Stimulated activated memory B cell treated with anti-CD40 and anti-IgM and Interleukin-4, amounts not matched to agents 10 μg/mL and 1 μg/mL and 100 μg/mL, for 72 hours (primary cell): ENCODE data around the gene MUC21.

Source experiments
- ATAC-seq: fragments of 150-1000 bp; cut with Tn5 transposase; 2 replicates; pipeline ENCODE4 v1.10.0; 2021
- H3K27ac Mint-ChIP-seq: one replicate; pipeline ENCODE4 v1.8.0; 2022; ENCODE audit warnings: mild to moderate bottlenecking, mixed read lengths
- H3K27me3 Mint-ChIP-seq: one replicate; pipeline ENCODE4 v1.8.0; 2022; ENCODE audit warnings: mixed read lengths
- H3K36me3 Mint-ChIP-seq: one replicate; pipeline ENCODE4 v1.8.0; 2022; ENCODE audit warnings: mixed read lengths
- H3K4me1 Mint-ChIP-seq: one replicate; pipeline ENCODE4 v1.8.0; 2022; ENCODE audit warnings: mixed read lengths
- H3K4me3 Mint-ChIP-seq: one replicate; pipeline ENCODE4 v1.8.0; 2022; ENCODE audit warnings: mild to moderate bottlenecking, moderate library complexity, mixed read lengths
- H3K9me3 Mint-ChIP-seq: one replicate; pipeline ENCODE4 v1.8.0; 2022; ENCODE audit warnings: mixed read lengths

MUC21 gene

GRCh38 chr6:30983439-30983838, at the start of gene MUC21:
MUC21 (plus strand) TSS chr6:30983718; CDS start chr6:30983959, 241 bp downstream.
- H3K36me3 Mint-ChIP-seq = no peaks in the 10 kb centered on the region
- H3K4me1 Mint-ChIP-seq = peaks cover 5% of the 10 kb centered on the region
- H3K27me3 Mint-ChIP-seq = peaks cover 56% of the 10 kb centered on the region
- no peak within 1 kb of the TSS for H3K4me3 Mint-ChIP-seq
- no peaks in the 10 kb centered on the region for H3K9me3 Mint-ChIP-seq
- H3K27ac Mint-ChIP-seq = no peak within 1 kb of the TSS
- ATAC-seq = no peak

GRCh38 chr6:30935018-30935417, 48.5 kb upstream of the MUC21 start:
- no peak for ATAC-seq
- no peaks in the 10 kb centered on the region for H3K36me3 Mint-ChIP-seq
- H3K9me3 Mint-ChIP-seq = no peaks in the 10 kb centered on the region
- no peak overlapping the region for H3K4me3 Mint-ChIP-seq
- H3K27ac Mint-ChIP-seq = no peak overlapping the region
- peaks cover 42% of the 10 kb centered on the region for H3K27me3 Mint-ChIP-seq
- H3K4me1 Mint-ChIP-seq = no peaks in the 10 kb centered on the region

DNA sequence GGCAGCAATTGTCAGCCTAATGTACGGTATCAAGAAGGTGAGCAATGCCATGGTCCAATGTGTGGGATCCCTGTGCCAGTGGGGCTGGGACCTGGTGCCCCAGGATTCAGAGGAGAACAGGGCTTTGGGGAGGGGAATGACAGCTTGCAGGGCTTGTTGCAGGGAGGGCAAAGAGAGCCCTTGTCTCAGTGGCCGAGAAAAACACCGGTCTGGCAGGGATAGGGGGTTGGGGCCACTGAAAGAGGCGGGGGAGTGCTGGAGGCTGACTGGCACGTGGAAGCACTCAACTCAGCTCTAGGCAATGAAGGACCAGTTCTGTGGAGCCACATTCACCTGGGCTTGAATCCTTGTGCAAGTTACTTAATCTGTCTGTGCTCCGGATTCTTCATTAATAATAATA, 46.3 kb upstream of the MUC21 start:
- H3K4me3 Mint-ChIP-seq = no peak overlapping the region
- no peak for ATAC-seq
- H3K36me3 Mint-ChIP-seq = no peaks in the 10 kb centered on the region
- H3K27ac Mint-ChIP-seq = no peak overlapping the region
- H3K4me1 Mint-ChIP-seq = no peaks in the 10 kb centered on the region
- peaks cover 64% of the 10 kb centered on the region for H3K27me3 Mint-ChIP-seq
- no peaks in the 10 kb centered on the region for H3K9me3 Mint-ChIP-seq

DNA sequence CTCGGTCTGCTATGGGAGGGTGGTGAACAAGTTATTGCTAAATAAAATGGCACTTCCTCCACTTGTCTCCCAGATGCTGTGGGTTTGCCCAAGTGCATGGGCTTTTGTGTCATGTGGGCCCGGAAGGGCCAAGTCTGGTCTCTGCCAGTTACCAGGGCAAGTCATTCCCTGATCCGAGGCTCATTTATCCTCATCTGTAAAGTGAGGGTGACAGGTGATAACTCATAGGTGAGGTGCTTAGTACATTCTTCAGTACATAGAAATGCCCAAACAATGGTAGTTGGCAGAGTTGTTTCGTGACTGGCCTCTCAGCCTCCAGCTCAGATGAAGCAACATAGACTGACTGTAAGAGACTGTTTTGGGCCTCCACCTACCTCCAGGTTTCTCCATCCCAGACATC, 44.8 kb upstream of the MUC21 start:
- H3K4me1 Mint-ChIP-seq = peaks cover 7% of the 10 kb centered on the region
- H3K27me3 Mint-ChIP-seq = peaks cover 79% of the 10 kb centered on the region
- no peaks in the 10 kb centered on the region for H3K36me3 Mint-ChIP-seq
- no peak overlapping the region for H3K27ac Mint-ChIP-seq
- ATAC-seq = no peak
- no peaks in the 10 kb centered on the region for H3K9me3 Mint-ChIP-seq
- no peak overlapping the region for H3K4me3 Mint-ChIP-seq

DNA sequence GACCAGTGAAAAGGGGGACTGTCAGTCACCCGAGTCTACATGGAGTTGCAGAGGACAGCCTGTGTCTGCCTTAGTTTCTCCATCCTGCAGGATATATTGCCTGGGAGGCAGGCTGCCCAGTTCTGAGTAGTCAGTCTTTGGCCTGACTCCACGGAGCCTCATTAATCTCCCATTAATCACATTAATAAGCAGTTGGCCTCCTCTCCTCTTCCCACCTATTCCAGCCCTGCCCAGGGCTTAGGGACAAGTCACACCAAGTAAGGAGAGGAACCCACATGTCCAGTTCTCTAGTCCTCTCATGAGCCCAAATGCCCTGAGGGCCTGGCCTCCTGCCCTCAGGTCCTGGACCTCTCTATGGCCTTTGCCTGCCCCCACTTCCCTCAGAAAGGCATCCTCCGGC, 44.0 kb upstream of the MUC21 start:
- H3K36me3 Mint-ChIP-seq = no peaks in the 10 kb centered on the region
- no peak overlapping the region for H3K4me3 Mint-ChIP-seq
- H3K9me3 Mint-ChIP-seq = no peaks in the 10 kb centered on the region
- ATAC-seq = no peak
- peaks cover 7% of the 10 kb centered on the region for H3K4me1 Mint-ChIP-seq
- H3K27me3 Mint-ChIP-seq = peaks cover 86% of the 10 kb centered on the region
- H3K27ac Mint-ChIP-seq = no peak overlapping the region

DNA sequence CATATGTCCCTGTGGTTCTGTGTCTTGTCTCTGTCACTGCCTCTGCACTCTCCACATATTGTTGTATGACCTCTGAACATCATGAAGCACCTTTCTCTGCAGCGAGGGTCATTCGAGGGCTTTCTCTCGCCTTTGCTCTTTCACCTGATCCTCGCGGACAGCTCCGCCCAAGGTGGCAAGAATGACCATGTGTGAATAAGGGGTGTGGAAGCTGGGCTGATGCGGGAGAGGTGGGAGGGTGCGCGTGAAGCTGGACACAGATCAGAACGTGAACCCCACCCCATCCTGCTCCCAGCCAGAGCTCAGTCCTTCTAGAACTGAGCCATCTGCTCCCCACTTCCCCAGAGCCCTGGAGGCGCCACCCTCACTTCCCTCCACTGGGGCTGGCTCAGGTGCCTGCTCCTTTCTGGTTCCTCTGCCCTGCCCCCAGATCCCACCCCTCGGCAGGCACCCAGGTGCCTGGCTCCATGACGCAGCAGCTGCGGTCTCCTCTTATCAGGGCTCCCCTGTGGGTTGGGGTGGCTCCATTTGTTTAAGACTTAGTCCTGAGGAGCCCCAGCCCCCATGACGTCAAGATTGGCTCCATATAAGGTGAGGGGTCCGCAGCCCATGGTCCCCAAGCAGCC, 43.0 kb upstream of the MUC21 start, which contains the start of gene MUCL3:
TSS of gene MUCL3 (plus strand) at position 613 of the 626 bp plus-strand sequence. CDS start 27 bp downstream, outside the sequence.
- peaks cover 81% of the 10 kb centered on the region for H3K27me3 Mint-ChIP-seq

DNA sequence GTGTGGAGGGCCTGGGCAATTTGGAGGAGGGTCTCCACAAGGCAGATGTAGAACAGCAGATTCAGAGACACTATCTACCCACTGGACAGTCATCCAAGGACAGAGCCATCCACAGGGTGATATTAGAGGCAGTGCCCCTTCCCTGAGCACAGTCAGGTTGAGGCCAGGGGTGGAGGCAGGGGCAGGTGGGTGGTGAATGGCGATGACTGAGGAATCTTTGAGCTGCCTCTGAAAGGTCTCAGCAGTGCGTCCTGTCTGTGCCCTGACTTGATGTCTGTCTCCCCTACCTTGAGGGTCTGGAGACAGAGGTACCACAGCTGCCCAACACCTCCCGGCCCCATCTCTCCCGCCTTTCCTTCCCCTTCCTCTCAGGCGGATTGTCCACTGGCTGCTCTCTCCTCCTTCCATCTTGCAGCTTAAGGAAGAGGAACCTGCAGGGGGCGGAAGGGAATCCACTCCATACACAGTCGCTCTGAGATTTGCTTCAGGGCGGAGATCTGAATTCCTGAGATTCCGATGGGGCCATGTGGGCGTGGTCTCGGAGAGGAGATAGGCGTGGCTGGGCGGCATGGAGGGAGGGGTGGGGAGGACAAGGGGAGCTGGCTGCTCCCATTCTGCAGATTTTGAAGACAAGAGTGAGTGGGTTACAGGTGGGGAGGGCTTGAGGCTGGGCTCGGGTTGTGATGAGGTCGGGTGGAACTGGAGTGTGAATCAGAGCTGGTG, 41.0 kb upstream of the MUC21 start:
- no peak overlapping the region for H3K4me3 Mint-ChIP-seq
- no peak overlapping the region for H3K27ac Mint-ChIP-seq
- H3K36me3 Mint-ChIP-seq = no peaks in the 10 kb centered on the region
- peaks cover 7% of the 10 kb centered on the region for H3K4me1 Mint-ChIP-seq
- H3K9me3 Mint-ChIP-seq = no peaks in the 10 kb centered on the region
- ATAC-seq = no peak
- peaks cover 65% of the 10 kb centered on the region for H3K27me3 Mint-ChIP-seq

More for the DNA sequence above, 43.0 kb upstream of the MUC21 start, which contains the start of gene MUCL3:
- no peaks in the 10 kb centered on the region for H3K36me3 Mint-ChIP-seq
- H3K27ac Mint-ChIP-seq = no peak within 1 kb of the TSS
- ATAC-seq = no peak
- no peak within 1 kb of the TSS for H3K4me3 Mint-ChIP-seq
- peaks cover 7% of the 10 kb centered on the region for H3K4me1 Mint-ChIP-seq
- no peaks in the 10 kb centered on the region for H3K9me3 Mint-ChIP-seq

DNA sequence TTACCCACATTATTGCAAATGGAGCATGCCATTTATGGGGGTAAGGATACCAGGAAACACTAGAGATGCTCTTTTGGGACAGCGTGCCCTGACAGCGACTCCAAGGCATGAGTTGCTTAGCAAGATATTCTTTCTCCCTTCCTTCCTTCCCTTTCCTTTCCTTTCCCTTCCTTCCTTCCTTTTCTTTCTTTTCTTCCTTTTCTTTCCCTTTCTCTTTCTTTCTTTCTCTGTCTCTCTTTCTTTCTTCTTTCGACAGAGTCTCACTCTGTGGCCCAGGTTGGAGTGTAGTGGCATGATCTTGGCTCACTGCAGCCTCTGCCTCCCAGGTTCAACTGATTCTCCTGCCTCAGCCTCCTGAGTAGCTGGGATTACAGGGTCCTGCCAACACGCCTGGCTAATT, 39.5 kb upstream of the MUC21 start:
- H3K4me1 Mint-ChIP-seq = peaks cover 7% of the 10 kb centered on the region
- H3K36me3 Mint-ChIP-seq = peaks cover 11% of the 10 kb centered on the region
- peaks cover 71% of the 10 kb centered on the region for H3K27me3 Mint-ChIP-seq
- H3K9me3 Mint-ChIP-seq = no peaks in the 10 kb centered on the region
- H3K27ac Mint-ChIP-seq = no peak overlapping the region
- ATAC-seq = no peak
- no peak overlapping the region for H3K4me3 Mint-ChIP-seq

DNA sequence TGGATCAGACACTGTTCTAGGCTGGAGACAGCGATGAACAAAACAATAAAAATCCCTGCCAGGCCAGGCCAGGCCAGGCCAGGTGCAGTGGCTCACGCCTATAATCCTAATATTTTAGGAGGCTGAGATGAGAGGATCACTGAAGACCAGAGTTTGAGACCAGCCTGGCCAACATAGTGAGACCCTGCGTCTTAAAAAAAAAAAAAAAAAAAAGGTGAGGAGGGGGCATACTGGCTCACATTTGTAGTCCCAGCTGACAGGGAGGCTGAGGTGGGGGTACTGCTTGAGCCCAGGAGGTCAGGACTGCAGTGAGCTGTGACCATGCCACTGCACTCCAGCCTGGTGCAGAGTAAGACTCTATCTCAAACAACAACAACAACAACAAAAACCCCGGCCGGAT, 38.2 kb upstream of the MUC21 start:
- Mint-ChIP-seq H3K27ac (no peak overlapping the region), H3K27me3 (peaks cover 73% of the 10 kb centered on the region), H3K9me3 (peaks cover 6% of the 10 kb centered on the region), H3K4me3 (no peak overlapping the region), H3K4me1 (peaks cover 7% of the 10 kb centered on the region), H3K36me3 (peaks cover 23% of the 10 kb centered on the region)
- no peak for ATAC-seq

- H3K27me3 Mint-ChIP-seq = peaks cover 66% of the 10 kb centered on the region
- no peak overlapping the region for H3K27ac Mint-ChIP-seq
- no peak overlapping the region for H3K4me3 Mint-ChIP-seq
- H3K9me3 Mint-ChIP-seq = peaks cover 14% of the 10 kb centered on the region
- peaks cover 19% of the 10 kb centered on the region for H3K4me1 Mint-ChIP-seq
- no peak for ATAC-seq
- H3K36me3 Mint-ChIP-seq = peaks cover 23% of the 10 kb centered on the region
Measured at GRCh38 chr6:30947231-30947630, 36.3 kb upstream of the MUC21 start.

- Mint-ChIP-seq H3K4me3 (no peak overlapping the region), H3K27ac (no peak overlapping the region), H3K4me1 (peaks cover 20% of the 10 kb centered on the region), H3K27me3 (peaks cover 50% of the 10 kb centered on the region), H3K36me3 (peaks cover 23% of the 10 kb centered on the region), H3K9me3 (peaks cover 14% of the 10 kb centered on the region)
- ATAC-seq = no peak
Measured at GRCh38 chr6:30948811-30949210, 34.7 kb upstream of the MUC21 start.

DNA sequence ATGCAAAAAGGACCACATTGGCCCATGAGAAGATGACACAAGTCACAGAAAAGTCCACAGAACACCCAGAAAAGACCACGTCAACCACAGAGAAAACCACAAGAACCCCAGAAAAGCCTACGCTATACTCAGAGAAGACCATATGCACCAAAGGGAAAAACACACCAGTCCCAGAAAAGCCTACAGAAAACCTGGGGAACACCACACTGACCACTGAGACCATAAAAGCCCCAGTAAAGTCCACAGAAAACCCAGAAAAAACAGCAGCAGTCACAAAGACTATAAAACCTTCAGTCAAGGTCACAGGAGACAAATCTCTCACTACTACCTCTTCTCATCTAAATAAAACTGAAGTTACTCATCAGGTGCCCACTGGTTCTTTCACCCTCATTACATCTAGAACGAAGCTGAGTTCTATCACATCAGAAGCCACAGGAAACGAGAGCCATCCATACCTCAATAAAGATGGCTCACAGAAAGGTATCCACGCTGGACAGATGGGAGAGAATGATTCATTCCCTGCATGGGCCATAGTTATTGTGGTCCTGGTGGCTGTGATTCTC, 31.5 kb upstream of the MUC21 start:
- Mint-ChIP-seq H3K27ac (peak overlapping the region; percentile 13), H3K27me3 (peaks cover 43% of the 10 kb centered on the region), H3K4me1 (peaks cover 42% of the 10 kb centered on the region), H3K9me3 (peaks cover 14% of the 10 kb centered on the region), H3K36me3 (peaks cover 23% of the 10 kb centered on the region), H3K4me3 (peak overlapping the region; percentile 6)
- ATAC-seq = peak; percentile 47

DNA sequence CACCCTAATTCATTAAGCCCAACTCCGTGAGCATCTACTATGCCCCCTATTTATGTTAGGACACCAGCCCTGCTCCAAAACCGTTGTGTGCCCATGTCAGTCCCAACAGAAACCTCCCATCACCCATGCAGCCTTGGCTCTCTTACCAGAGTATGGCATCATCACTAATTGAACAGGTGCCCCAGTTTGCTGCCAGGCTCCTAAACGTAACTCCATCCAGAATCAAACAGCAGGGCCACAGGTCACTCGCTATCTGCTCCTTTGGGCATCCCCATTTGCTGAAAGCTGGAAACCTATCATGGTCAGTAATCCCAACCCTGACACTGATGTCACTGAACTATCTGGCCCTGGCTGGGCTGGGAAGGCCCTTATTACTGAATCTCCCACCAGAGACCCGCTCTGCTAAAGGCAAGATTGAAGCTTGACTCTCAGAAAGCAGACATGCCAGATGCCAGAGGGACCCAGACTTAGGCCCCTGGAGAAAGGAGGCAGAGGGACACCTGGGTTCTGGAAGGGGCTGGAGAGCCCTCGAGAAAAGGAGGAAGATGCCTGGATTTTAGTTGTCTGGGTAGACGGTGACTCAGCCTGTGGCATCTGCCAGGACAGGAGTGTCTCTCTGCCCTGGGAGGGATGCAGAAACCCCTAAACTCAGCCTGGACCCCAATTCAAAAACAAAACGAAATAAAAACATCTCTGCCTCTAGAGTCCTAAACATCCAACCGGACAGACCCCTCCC, 28.7 kb upstream of the MUC21 start:
- no peak for ATAC-seq
- Mint-ChIP-seq H3K36me3 (peaks cover 5% of the 10 kb centered on the region), H3K27ac (peak overlapping the region; percentile 84), H3K27me3 (peaks cover 35% of the 10 kb centered on the region), H3K9me3 (peaks cover 11% of the 10 kb centered on the region), H3K4me3 (peak overlapping the region; percentile 80), H3K4me1 (peaks cover 42% of the 10 kb centered on the region)

DNA sequence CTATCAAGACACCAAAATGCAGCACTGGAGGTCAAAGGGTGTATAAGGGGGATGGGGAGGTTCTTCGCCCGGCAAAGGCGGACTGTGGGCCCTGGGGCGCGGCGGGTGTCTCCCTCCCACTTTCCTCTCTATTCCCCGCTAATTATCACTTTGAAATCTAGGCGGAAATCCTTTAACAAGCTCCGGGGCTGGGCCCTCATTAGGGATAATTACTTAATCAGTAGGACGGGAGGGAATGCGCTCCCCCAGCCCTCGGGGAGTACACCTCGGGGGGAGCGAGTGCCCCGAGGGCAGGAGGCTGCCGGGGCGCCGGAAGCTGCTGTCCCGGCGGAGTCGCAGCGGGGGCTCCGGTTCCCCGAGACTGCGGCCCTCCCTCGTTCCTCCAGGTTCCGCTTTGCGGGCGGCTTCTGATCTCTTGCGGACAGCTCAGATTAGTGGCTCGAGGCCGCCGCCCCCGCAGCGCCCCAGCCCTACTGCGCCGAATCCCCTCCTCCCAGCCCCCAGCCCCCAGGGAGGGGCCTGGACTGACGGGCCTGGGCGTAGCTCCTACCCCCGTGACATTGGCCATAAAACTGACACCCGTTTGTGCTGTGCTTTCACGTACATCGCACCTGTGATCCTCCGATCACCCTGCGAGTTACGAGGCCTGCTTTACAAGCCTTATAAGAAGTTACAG, 28.0 kb upstream of the MUC21 start:
- Mint-ChIP-seq H3K9me3 (peaks cover 8% of the 10 kb centered on the region), H3K4me1 (peaks cover 42% of the 10 kb centered on the region), H3K27me3 (peaks cover 29% of the 10 kb centered on the region), H3K4me3 (peak overlapping the region; percentile 80), H3K36me3 (no peaks in the 10 kb centered on the region), H3K27ac (peak overlapping the region; percentile 84)
- ATAC-seq = peak; percentile 94

GRCh38 chr6:30957716-30958115, 25.8 kb upstream of the MUC21 start:
- no peaks in the 10 kb centered on the region for H3K36me3 Mint-ChIP-seq
- H3K4me3 Mint-ChIP-seq = no peak overlapping the region
- H3K27me3 Mint-ChIP-seq = peaks cover 33% of the 10 kb centered on the region
- ATAC-seq = no peak
- no peaks in the 10 kb centered on the region for H3K9me3 Mint-ChIP-seq
- H3K4me1 Mint-ChIP-seq = peaks cover 25% of the 10 kb centered on the region
- no peak overlapping the region for H3K27ac Mint-ChIP-seq
